Measurements from ENCODE around the gene CHRND.

The CHRND gene

GRCh38 chr2:232562515-232563151, 36.7 kb downstream of the CHRND start:
- TF ChIP-seq CTCF (IDR thresholded peaks at IDR 0.05): no peak

DNA sequence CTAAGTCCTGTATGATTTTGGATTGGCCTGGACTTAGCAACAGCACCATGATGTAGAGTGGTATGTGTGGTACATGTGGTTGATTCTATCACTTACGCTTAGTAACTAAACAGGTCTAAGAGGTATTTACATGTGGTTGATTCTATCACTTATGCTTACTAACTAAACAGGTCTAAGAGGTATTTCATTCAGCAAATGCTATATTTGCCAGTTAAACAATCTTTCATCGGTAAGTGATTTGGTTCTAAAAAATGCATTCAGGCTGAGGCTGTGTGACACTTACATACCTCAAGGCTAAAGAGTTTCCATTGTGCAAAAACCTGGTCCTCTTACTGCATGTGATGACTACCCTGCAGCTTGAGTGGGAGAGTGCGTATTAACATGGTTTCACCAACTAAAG, 37.6 kb downstream of the CHRND start:
- no peak for TF ChIP-seq CTCF (IDR thresholded peaks at IDR 0.05)

DNA sequence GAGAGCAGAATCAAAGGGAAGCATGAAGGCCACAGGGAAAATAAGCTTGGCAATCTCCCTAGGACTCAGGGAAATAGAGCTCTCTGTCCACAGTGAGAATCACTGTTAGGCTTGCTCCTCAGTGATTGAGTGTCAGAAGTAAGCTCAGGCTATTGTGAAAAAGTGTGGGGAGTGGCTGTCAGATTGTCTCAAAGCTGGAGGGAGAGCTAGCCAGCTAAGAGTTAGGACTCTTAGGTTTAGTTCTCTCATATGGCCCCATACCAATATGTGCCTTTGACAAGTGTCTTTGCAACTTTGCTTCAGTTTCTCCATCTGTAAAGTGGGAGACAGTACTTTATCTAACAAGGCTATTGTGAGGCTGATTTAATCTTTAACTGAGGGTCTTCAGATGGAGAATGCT, 41.8 kb downstream of the CHRND start:
- TF ChIP-seq CTCF (IDR thresholded peaks at IDR 0.05): no peak

DNA sequence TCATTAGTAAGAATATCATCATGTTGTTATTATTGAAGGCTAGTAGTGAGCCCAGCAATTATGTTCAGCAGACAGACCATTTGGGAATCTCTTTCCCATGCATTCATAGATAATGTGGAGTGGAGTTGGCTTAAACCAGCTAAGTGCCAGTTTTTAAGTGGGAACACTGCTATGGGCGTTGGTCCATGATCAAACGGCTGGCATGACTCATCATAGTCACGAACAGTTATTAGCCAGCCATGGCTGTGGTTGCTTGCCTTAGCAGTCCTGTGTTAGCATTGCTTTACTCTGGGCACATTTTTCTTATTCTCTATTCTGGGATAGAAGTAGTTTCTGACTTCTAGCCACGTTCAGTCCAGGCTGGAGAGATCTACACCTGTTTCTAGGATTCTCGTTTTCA, 42.2 kb downstream of the CHRND start:
- TF ChIP-seq CTCF (IDR thresholded peaks at IDR 0.05): no peak

GRCh38 chr2:232569541-232569940, 43.6 kb downstream of the CHRND start:
- TF ChIP-seq CTCF (IDR thresholded peaks at IDR 0.05): no peak

GRCh38 chr2:232571026-232571474, 45.1 kb downstream of the CHRND start:
- TF ChIP-seq CTCF (IDR thresholded peaks at IDR 0.05): no peak

GRCh38 chr2:232573042-232573441, 47.1 kb downstream of the CHRND start:
- no peak for TF ChIP-seq CTCF (IDR thresholded peaks at IDR 0.05)

Data from LNCAP (cell line).